ENCODE data around the gene ACAP3.
"Not testable (repeated sequence)": the region's sequence is repeated elsewhere in the genome, so short reads cannot be mapped to it uniquely, and the experiment has no call there.

The ACAP3 gene

GRCh38 chr1:1329304-1330210, 21.8 kb upstream of the ACAP3 start:
- DNase-seq, result no peak

GRCh38 chr1:1328254-1328653, 20.5 kb upstream of the ACAP3 start:
- DNase-seq, result no peak

GRCh38 chr1:1327291-1327690, 19.6 kb upstream of the ACAP3 start:
- DNase-seq, result no peak

GRCh38 chr1:1326075-1326605, 18.4 kb upstream of the ACAP3 start:
- DNase-seq, result no peak

DNA sequence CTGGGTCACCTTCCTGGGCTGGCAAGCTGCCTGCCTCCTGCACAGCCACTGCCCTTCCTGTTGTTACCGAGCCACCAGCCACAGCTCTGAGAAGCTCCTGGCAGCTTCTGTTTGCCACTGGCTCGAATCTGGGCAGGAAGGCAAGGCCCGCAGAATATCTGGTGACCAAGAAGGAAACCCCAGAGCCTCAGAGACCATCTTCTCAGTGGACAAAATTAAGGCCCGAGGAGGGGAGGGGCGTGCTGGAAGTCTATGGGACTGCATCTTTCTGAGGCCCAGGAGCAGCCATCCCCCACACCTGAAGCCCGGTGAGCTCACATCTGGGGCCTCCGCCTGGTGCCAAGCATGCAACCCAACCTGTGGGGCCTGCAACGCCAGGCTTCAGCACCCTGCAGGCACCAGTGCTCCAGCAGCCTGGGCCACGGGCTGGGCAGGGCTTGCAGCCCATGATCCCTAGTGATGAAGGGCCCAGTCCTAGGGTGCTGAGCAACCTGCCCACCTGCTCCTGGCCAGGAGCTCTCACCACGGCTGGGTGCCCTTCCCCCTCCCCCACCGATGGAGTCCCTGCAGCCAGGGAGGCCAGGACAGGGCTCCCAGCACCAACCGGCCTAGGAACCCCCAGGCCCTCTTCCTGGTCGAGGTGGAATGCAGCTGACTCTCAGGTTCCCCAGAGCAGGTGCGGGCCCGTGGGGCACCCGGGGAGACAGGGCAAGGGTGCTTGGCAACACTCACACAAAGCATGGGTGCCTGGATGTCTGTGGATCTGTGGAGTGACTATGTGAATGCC, 17.8 kb upstream of the ACAP3 start:
- DNase-seq, result no peak

GRCh38 chr1:1324524-1325287, 17.0 kb upstream of the ACAP3 start, which contains the start of the genes CPTP and INTS11:
TSS of gene CPTP (plus strand) at chr1:1324802. CDS start at chr1:1326911, 2,109 bp downstream.
TSS of gene INTS11 (minus strand) at chr1:1324660. CDS start at chr1:1324608, 52 bp downstream.
- peak; percentile 96 for DNase-seq

- DNase-seq, result no peak
Observed at GRCh38 chr1:1324084-1324523, 16.4 kb upstream of the ACAP3 start.

DNA sequence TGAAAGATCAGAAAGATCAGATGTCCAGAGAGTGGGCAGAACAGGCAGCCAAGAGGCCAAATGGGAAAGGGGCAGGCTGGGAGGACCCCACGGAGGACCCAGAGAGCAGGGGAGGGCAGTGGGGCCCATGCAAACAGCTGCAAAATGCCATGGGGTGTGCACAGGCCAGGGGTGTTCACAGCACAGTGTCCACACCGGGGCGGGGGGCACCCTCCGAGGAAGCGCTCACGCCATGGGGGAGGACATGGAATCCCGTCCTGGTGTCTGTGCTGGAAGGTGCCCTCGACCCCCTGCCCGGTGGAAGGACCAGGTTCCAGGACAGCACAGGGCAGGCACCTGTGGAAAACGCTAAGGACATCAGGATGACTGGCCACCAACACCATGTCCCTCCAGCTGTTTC, 15.2 kb upstream of the ACAP3 start:
- DNase-seq, result no peak

GRCh38 chr1:1322418-1322817, 14.7 kb upstream of the ACAP3 start:
- DNase-seq, result no peak

GRCh38 chr1:1321477-1321876, 13.7 kb upstream of the ACAP3 start:
- DNase-seq, result no peak

- no peak for DNase-seq
Observed at GRCh38 chr1:1320666-1321448, 13.1 kb upstream of the ACAP3 start.

DNA sequence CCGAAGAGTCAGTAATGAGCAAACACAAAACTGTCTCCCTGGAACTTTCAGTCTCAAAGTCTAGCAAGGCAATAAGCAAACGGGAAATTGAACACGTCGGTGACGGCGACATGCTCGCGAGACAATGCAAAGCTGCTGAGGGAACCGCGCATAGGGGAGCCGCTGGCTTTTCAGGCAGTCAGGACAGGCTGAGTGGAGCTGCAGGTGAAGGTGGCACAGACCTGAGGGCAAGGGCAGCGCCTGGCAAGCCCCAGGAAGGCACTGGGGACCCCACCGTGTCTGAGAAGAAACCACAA, 11.9 kb upstream of the ACAP3 start:
- no peak for DNase-seq

DNA sequence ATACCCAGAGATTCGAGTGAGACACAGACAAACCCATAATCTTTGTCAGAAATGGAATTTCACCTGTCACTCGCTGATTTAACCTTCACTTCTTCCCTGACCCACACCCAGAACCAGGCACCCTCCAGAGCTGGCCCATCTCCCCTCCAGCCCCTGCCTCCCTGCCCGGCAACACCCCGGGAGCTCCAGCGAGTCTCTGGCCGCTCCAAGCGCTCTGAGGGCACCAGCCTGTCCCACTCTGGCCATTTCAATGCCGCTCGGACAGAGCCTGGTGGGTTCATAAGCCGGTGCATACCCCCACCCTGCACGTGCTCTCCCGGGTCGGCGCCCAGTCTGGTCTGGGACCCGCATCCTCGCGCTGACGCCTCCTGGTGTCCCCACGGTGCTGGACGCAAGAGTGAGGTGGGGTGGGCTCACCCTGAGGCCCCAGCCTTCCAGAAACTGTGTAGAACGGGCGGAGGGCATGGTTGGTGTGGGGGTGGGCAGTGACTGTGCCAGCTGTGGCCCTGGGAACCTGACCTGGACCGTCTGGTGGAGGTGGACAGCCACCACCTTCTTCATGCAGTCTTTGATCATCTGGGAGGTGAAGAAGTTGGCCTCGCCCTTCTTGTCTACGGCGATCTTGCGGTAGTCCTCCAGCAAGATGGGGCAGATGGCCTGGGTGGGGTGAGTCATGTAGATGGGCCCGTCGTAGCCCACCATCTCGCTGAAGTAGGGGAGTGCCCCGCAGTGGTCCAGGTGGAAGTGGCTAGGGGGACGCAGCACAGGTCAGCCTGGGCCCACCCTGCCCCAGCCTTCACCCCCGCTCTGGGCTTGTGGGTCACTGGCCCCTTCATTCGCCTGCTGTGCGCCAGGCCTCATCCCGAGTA, 11.3 kb upstream of the ACAP3 start:
- no peak for DNase-seq

- DNase-seq, result no peak
Observed at GRCh38 chr1:1318131-1318652, 10.5 kb upstream of the ACAP3 start.

GRCh38 chr1:1317420-1317819, 9.7 kb upstream of the ACAP3 start:
- DNase-seq, result no peak

GRCh38 chr1:1316199-1316598, 8.5 kb upstream of the ACAP3 start:
- DNase-seq, result not testable (repeated sequence)

GRCh38 chr1:1315435-1315954, 7.8 kb upstream of the ACAP3 start:
- no peak for DNase-seq

- DNase-seq, result no peak
Observed at GRCh38 chr1:1314678-1315335, 7.1 kb upstream of the ACAP3 start.

DNA sequence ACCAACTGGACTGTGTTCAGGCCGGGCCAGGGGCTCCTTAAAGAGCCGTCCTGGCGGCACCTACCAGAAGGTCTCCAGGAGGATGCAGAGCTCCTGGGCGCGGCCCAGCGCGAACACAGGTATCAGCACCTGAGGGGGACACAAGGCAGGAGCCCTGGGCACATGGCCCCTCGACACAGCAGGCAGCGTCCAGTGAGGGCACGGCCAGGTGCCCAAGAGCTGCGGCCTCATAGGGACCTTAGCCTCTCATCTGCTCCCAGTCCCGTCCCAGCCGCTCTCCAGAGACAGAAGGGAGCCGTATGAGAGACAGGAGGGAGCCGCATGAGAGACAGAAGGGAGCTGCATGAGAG, 6.5 kb upstream of the ACAP3 start:
- DNase-seq, result no peak

Measured in activated CD4-positive, CD25-positive, alpha-beta regulatory T cell treated with anti-CD3 and anti-CD28 coated beads, Interleukin-2, amount 50 U/mL, for 72 hours (primary cell).